Activated CD4-positive, CD25-positive, alpha-beta regulatory T cell treated with anti-CD3 and anti-CD28 coated beads, Interleukin-2, amount 50 U/mL, for 72 hours (primary cell): ENCODE measurements around the gene SURF4.

ENCODE experiments used
- DNase-seq: peaks from one replicate; pipeline ENCODE4 v3.0.0; 2021

The SURF4 gene

DNA sequence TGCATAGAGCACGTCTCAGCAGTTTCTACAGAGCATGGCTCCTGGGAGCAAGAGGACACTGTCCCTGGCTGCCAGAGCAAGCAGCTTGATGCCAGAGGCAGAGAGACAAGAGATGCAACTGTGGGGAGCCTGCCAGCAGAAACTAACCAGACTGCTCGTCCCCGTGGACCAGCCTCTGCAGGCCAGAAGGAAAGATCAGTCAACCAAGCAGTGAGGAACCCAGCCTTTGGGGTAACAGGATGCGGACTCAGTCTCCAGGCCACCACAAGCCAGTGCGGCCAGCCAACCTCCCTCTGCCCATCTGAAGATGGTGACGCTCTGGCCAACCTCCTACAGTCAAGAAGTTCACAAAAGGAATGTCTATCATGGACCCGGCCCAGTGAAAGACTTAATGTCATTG is 3.7 kb downstream of the SURF4 start:
- DNase-seq, result no peak

GRCh38 chr9:133371261-133371711 is 4.6 kb downstream of the SURF4 start:
- peak; percentile 67 for DNase-seq

DNA sequence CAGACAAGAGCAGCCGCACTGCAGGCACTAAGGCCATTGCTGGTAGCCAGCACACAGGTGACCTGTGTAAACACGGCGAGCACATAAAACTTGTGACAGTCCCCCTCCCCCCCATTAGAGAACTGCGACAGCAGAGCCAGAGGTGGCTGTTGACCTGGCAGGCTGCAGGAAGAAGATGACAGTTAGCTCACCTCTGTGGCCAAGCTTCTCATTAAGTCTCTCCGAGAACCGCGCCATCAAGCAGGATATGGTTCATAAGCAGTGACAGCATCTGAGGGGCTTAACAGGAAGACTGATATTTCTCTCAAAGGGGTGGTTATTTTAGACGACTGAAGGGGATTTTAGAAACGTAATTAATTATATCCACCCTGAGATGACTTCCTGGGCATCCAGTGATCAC is 5.2 kb downstream of the SURF4 start:
- DNase-seq, result no peak

GRCh38 chr9:133369933-133370332 is 5.9 kb downstream of the SURF4 start:
- no peak for DNase-seq

DNA sequence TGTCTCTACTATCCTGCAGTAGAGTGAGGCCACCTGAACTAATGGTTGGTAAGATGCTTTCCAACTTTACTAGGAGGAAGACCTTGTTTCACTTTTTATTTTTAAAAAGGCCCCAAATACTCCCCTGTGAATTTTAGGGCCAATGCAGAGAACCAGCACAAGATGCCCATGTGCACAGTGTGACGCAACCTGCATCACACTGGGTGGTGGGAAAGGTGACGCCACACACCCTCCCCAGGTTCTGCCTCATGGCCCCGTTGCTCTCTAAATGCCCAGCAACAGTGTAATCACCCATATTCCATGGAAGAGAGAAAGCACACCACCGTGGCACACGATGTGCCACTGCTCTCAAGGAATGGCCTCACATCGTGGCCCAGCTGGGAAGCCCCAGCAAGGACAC is 6.4 kb downstream of the SURF4 start:
- no peak for DNase-seq

- no peak for DNase-seq
Measured at GRCh38 chr9:133368249-133368881, 7.5 kb downstream of the SURF4 start.

- DNase-seq, result no peak
Measured at GRCh38 chr9:133367778-133368177, 8.1 kb downstream of the SURF4 start.

DNA sequence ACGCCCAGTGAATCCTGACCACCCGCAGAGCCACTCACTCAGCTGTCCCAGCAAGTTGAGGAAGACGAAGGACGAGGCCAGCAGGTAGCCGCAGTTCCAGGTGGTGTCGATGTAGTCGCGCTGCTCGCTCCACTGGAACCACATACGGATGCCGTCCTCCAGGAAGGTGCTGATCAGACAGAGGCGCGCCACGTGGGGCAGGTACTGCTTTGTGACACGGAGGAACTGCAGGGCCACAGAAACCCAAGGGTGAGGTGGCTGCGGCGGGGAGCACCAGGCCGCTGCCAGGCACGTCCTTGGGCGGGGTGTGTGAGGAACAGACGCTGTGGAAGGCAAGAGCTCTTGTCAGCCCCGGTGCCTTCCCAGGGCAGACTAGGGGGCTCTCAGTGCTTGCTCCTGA is 8.6 kb downstream of the SURF4 start:
- DNase-seq, result no peak

- DNase-seq, result no peak
Measured at GRCh38 chr9:133366435-133366834, 9.4 kb downstream of the SURF4 start.

DNA sequence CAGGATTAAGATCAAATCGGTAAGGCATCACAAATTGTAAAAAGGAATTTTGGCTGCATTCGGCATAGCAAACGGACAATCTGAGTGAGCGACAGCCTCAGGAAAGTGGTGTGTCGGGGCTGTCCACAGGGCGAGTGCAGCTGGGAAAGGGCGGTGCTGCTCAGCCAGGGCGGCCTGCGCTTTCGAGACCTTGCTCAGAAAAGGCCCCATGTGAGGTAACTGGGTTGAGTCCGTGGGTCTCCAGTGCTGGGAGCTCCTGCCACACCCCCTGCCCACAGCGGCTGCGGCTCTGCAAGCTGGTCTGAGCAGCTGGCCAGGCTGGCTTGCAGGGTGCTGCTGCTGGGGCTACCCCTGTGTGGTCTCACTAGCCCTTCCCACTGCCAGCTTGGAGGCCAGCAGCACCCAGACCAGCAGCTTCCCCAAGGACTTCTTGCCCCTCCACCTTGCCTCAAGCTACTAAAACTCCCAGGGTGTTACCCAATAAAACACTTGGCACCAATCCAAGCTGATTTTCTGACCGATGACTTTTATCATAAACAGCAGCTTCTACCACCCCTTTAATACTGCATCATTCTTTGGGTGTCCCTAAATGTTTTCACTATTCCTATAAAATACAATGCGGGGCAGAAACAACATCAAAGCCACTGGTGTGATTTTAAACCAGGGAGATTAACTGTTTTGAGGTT is 13.4 kb downstream of the SURF4 start:
- no peak for DNase-seq

DNA sequence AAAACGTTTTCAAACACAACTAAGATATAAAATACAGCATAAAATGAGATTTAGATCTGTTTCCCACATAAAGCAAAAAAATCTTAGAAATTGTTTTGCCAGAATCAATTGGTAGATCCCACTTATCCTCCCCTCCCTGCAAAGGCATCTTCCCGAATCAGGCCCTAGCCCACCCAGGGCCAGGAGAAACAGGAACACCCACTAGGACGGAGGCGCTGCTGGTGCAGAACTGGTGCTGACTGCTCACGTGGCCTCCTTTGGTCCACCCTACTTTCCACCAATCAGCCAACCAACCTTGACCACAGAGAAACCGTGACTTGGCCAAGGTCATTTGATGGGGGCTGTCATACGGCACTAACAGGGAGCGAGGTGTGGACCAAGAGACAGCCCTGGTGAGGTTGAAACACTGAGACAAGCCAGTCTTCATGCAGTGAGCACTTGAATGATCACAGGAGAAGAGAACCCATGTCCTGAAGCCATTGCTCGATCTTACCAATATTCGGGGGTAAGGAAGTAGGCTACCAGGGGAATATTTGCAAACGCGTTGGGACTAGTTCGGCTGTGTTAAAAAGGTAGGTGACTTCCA is 14.3 kb downstream of the SURF4 start:
- DNase-seq, result no peak

DNA sequence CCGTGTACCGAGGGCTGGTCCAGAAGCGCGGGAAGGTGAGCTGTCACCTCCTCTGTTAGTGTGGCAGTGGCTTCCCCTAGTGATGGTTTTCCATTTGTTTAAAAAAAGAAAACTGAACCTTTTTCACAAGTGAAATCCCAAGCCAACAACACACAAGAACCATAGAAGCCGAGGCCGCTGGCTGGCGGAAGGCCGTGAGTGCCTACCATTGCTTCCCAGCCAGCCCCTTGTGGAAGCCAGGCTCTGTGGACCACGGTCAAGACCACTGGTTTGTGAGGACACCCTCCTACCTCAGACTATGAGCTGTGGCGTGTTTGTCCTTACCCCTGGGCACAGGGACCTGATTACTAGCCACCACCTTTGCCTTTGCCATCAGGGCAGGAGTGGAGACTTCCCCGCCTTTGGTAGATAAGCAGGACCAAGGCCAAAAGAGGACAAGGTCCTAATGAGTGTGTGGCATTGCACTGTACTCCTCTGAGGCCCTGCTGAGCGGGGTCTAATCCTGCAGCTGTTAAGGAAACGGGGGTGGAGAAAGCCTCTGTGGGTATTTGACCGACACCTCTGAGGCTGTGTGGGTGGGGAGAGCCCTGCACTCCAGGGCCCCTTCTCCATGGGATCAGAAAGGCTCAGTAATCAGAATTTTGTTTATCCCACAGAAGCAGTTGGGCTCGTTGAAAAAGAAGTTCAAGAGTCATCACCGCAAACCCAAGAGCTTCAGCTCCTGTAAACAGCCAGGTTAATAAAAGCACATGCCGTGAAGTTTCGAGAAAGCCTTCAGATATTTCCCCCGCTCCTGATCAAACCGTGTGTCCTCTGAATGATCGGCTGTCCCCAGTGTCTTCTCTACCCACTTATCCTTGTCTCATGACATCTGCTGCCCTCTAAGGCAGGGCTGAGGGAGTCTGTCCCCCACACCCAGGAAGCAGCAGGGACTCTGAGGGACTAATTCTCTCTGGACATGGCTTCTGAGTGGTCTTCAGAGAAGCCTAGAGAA is 15.2 kb downstream of the SURF4 start:
- no peak for DNase-seq

DNA sequence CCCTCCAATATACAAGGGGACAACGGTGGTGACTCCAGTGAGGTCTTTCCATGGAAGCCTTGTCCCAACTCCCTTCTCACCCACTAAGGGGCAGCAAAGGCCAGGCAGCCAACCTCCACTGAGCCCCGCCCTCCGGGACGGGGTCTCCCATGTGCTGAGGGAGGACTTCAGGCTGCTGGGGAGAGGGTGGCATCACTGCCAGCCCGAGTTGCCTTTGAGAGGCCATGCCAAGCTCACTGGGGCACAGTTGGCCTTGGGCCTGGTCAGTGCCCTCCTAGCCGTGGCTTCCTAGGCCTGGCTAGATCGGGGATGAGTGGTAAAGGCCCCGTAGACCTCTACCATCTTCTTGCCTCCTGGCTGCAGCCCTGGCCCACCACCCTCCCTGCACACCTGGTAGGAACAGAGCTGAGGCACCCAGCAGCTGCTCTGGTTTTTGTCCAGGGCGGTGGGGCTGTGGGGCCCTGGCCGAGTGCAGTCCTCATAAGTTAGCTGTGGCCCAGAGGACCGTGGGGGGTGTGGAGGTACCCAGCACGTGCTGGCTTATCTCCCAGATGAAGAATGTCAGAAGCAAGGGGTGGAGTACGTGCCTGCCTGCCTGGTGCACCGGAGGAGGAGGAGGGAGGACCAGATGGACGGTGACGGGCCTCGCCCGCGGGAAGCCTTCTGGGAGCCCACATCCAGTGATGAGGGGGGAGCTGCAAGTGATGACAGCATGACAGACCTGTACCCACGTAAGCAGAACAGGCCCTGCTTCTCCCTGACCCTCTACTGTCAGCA is 16.3 kb downstream of the SURF4 start:
- no peak for DNase-seq

- no peak for DNase-seq
Measured at GRCh38 chr9:133357656-133358055, 18.2 kb downstream of the SURF4 start.

DNA sequence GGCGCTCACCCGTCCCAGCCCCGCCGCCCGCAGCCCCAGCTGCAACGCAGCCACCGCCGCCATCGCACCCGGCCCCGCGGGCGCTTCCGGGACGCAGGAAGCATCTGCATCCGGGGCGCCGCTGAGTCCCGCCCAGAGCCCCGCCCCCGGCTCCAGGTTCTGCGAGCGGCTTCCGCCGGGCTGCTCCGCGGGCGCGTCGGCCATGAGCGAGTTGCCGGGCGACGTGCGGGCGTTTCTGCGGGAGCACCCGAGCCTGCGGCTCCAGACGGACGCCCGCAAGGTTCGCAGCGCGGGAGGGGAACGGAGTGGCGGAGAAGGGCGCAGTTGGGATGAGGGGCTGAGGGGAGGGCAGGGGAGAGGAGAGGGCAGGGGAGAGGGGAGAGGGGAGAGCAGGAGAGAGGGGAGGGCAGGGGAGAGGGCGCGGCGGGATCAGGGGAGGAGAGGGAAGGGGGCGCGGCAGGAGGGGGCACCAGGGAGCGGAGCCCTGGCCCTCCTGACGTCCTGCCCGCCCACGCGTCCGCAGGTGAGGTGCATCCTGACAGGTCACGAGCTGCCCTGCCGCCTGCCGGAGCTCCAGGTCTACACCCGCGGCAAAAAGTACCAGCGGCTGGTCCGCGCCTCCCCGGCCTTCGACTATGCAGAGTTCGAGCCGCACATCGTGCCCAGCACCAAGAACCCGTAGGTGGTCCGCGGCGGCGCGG is 19.3 kb downstream of the SURF4 start, which contains the start of the genes SURF1 and SURF2:
TSS of gene SURF1 (minus strand) at position 97 of the 701 bp plus-strand sequence. CDS start at position 63, 34 bp downstream.
TSS of gene SURF2 (plus strand) at position 160 of the 701 bp plus-strand sequence. CDS start at position 203, 43 bp downstream.
- peak; percentile 91 for DNase-seq

- no peak for DNase-seq
Measured at GRCh38 chr9:133355881-133356357, 19.9 kb downstream of the SURF4 start.

DNA sequence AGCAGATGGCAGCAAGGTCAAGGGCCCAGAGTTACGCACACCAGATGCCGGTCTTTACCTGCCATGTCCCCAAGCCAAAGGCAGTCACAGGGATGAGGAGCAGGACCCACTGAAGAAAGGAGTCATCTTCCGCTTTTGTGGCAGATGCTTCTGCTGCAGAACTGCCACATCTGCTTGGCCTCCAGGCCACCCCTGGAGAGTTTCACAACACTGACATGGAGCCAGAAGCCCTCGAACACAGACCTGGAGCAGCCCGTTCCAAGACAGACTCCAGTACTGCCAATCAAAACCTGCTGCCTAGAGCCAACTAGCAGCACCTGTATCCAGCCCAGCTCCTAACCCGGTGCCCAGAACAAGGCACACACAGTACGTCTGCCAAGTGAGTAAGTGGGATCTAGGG is 21.1 kb downstream of the SURF4 start:
- DNase-seq, result no peak

DNA sequence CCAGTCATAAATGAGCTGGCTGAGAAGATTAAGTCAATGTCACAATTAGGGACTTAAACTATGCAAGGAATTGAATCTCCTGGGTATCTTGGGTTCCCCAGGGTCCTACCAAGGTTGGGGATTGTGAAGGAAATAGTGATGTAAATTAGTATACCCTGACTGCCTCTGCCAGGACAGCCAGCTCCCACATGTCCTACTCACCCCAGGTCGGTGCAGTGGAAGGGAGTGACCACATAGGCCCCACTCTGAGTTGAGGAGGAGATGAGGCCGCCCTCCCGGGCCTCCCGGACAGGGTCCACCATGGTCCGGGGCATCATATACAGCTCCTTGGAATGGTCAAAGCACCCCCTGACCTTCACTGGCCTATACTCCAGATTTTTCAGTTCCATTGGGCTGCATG is 22.3 kb downstream of the SURF4 start:
- DNase-seq, result no peak

- no peak for DNase-seq
Measured at GRCh38 chr9:133352635-133353340, 23.1 kb downstream of the SURF4 start.

GRCh38 chr9:133351908-133352634 is 23.8 kb downstream of the SURF4 start:
- DNase-seq, result no peak
